OCI-M2 (cell line): ENCODE measurements around the gene RNF152.

Source experiments
- DNase-seq: peaks from one replicate; lab custom pipeline; 2025; ENCODE audit not compliant: unreplicated experiment; lab: John Stamatoyannopoulos, UW

RNF152 gene

DNA sequence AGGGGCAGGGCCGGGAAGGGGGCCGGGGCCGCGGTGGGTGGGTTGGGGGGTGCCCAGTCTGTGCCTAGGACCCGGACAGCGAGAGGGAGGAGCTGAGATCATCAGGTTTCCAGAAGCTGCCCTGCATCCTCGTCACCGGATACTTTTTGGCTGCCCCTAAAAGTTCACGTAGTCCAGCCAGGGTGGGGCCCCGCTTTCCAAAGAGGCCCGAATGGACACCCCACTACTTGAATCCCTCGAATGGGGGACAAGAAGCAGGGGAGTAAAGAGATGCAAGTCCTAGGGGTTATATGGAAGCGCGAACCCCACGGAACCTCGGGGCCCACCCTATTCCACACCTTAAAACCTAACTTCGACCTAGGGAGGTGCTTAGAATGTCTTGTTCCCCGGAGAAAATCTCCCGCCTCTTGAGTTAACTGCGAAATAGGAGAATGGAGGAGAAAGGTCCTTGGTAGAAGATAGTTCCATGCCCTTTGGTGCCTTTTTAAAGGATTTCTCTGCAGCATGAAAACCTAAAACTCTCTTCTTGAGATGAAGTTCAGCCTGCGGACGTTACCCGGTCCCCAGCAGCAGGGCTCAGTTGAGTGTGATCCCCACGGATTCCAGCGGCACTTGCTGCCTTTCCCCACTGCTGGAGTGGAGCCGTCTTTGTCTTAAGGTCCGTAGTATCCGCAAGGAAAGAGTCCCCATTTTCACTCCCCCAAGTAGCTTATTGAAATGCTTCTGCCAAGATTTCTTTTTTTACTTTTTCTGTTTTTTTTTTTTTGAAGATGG is 2.1 kb upstream of the RNF152 start:
- no peak for DNase-seq

DNA sequence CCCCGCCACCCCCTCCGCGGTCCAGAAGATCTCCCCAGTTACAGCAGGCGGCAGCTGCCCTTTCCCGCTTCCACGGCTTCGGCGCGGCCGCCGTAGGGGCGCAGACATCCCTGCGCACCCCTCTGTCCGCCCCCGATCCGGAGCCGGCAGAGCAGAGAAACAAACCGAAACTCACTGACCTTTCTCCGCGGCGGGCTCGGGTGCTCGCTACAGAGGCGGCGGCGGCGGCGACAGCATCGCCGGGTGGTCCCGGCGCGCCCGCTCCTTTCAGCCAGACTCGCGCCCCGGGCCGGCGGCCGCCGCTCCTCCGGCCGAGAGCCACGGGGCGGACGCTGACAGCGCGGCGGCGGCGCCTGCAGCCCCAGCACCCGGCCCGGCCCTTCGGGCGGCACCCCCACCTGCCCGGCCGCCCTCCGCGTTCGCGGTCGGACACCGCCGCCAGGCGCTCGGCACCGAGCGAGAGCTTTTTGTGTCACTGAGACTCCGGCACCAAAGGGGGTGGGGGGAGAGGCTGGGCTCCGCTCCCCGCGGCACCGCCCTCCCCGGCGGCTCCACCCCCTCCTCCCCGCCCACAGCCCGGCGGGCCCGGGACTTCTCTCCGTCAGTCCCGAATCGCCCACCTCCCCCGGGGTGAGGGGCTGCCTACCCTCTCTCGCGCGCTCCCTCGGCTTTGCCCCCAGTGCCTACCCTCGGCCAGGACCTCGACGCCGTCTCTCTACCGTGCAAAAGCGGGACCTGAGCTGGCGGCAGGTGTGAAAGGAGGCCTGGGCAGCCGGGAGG is 1.4 kb upstream of the RNF152 start:
- DNase-seq, result no peak

DNA sequence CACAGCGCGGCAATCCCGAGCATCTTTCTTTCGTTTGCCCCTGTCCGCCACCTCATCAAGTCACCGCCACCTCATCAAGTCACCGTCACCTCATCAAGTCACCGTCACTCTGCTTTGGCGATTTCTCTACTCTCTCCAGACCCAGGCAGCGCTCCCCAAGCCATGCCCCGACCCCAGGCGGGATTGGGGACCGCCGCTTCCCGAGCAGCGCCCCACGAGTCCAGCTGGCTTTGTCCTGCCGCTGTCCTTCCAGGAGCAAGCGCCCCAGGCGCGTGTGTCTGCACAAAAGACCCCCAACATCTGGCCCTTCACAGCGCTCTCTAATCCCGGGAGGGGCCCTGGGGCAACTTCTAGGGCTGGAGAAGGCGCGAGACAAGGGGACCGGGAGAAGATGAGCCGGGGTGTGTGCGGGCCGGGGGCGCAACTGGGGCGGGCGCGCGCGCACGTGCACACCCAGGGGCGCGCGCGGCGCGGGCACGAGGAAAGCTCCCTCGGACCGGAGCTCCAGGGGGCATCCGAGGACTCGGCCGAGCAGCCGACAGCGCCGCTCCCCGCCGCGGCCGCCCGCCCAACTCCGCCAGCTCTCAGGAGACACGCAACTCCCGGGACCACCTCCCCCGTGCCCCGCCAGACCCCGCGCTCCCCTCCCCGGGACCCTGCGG is 633 bp upstream of the RNF152 start:
- DNase-seq, result no peak

DNA sequence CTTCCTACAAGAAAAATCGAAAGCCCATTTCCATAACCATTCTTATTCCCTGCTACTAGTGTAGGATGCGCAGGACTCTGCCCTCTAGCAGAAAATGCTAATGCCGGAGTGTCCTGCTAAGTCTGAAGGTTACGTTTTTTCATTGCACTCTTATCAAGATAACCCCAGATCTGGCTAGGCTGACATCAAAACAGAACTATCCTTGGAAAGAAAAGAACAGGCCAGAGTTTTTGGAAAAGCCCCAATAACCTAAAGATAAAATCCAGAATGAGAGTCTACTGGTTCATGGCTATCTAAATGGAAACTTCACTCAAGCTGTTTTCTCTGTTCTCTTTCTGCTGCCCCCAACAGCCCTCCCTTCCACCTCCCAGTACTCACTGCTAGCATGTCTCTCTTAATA is 913 bp downstream of the RNF152 start:
- no peak for DNase-seq

DNA sequence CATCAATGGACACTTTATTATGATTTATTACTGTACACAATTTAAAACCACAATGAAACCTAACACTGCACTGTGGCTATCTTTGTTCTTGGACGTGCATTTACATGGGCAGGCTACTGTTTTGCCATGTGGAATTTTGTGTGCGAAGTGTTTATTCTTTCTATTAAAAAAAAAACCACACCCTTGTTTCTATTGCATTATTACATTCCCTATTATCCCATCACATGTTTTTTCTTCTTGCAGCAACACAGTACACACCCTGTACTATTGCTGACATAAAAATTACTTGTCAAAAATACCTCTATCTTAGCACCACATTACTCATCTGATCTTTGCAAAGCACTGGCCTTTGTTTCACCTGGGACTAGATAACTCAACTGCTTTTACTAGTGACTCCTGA is 1.5 kb downstream of the RNF152 start:
- DNase-seq, result no peak

DNA sequence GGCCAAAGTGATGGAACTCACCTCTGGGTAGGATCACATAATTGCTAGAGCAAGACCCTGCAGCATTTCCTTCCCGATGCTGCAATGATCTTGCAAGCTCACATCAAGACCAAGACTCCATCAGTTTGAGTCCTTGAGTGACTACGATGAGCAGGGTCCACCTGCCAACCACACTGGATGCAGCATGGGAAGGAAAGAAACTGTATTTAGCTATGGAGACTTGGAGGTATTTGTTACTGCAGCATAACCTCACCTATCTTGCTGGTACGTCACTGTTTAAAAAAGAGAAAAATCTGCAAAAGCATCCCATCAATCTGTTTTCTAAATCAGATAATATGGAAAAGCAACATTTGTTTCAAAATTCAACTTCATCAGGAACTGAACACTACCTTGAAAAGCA is 2.5 kb downstream of the RNF152 start:
- no peak for DNase-seq

DNA sequence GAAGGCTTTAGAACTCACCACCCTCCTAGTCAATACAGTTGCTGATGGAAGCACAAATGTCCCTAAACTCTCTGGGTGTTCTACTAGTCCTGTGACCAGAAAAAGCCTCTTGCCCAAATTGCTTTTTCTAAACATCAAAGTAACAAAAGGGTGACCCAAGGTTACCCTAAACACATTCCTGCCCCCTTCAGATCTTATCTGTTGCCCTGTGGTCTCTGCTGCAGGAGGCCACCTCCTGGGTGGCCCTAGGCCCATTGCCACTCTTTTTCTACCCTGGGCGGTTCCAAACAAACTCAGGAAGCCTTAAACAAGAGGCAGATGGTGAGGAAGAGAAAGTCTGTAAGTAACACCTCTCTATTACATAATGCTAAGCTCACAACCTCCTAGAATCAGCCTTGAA is 3.3 kb downstream of the RNF152 start:
- no peak for DNase-seq

DNA sequence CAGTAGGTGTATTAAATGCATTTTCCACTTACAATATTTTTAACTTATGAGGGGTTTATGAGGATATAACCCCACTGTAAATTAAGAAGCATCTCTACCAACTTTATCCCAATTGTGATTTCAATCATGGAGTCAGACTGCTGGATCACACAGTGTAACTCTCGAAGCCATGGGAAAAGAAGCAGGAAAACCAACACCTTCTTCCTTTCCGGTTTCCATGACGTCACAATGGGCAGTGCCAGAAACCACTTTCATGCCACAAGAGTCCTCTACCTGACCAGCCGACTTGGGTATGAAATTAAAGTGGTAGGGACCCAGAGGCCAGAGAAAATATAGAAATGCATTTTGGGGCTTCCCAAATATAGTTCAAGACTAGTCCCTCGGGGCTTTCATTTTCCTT is 4.2 kb downstream of the RNF152 start:
- DNase-seq, result no peak

DNA sequence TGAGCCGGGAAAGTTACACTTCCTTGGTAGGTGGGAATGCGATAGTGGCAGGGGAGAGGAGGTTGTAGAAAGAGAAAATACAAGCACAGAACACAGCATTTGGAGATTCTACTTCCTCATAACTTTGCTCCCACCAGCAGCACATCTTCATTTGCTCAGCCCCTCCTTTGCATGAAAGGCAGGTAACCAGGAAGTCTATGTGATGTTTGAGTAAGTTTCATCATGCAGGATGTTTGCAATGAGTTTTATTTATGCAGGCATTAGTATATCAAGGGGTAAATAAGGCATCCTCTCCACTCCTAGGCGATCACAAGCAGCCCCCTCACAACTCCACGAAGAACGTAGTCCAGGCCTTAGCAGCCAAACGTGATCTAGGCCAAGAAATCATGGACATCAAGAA is 5.0 kb downstream of the RNF152 start:
- DNase-seq, result no peak

DNA sequence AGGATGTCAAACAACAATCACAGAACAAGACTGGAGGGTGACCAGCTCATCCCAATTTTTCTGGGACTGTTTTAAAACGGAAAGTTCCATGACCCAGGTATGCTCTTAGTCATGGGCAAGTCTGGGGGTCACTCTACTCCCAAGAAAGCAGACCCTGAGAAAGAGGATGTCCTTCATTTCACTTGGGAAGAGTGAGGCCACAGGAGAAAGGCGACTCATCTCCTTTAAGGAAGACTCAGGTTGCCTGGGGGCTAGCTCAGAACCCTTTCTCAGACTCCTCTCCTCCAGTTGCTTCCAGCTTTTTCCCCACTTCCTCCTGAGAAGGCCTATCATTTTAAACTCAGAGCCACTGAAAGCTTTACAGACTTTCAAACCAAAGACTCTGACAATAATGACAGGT is 9.3 kb downstream of the RNF152 start:
- no peak for DNase-seq

DNA sequence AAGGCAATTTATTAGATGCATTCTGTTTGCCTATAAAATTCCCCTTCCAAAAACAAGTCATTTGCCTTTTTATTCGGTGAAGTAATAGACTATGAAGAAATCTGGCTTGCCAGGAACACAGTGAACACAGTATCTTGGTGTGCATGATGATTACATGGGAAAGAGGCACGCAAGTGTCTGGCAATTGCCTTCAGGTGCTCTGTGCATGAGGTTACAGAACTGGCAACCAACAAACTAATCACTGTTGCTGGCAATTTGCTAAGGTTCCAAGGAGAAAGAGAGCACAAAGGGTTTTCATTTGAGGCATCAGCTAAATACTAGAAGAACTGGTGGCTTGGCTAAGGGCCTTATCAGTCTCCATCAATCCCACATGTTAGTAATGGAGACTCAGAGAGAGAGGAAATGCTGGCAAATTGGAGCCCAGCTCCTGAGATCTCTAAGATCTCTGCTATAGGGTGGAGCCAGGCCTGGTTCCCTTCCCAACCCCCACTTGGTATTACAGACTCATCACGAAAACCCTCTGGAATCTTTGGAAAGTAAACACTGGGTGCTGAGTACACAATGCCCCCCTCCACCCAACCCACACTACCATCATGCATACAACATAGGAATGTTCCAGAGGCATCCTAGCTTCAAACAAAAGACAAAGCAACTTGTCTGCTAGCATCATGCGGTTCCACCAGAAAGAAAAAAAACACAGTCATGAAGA is 10.4 kb downstream of the RNF152 start:
- DNase-seq, result no peak

DNA sequence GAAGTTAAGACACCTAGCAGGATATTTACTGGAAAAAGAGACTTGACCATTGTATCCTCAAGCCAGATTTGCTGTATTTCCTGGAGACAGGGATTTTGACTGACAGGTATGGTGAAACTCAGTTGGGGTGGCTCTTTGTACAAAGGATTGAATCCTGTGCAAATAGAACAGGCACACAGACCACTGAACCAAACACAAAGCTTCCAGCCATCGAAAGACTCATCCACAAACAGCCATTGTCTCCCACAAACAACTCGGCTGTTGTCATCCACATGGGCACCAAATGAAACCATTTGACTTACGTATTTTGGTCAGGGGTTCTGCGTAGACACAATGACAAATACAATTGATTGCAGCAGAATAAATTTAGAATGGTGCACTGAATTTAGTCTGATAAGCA is 15.9 kb downstream of the RNF152 start:
- DNase-seq, result no peak

DNA sequence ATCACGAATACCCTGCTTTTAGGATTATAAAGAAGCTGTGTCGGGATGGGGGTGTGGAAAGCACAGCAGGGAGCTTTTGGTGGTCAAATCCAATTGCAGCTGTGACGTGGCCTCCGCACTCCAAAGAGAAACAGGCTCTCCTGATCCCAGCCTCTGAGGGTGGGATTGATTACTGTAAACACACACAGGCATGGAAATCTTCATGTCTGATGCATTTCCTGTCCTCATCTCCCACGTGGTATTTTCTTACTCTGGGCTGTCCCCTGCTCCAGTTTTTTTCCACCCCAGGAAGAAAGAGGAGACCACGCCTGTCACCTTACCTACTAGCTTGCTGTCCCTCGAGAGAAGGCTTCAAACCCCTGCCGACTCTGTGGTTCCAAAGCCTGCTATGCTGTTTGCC is 22.7 kb downstream of the RNF152 start:
- DNase-seq, result no peak

DNA sequence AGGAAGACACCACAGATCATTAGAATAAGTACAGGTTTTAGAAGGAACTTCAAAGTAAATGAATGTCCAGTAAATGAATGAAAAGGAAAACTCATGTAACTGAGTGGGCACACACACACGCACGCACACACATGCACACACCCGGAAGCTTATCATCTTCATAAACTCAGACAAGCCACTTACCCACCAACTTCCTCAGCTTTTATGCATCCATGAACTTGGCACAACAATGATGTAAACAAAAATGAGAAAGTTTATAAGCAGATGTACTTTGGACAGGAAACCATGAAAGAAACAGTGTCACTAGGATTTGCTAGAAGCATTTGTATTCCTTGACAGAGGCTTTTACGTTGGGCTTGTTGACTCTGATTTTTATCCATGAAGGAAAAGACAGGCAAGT is 23.2 kb downstream of the RNF152 start:
- no peak for DNase-seq

DNA sequence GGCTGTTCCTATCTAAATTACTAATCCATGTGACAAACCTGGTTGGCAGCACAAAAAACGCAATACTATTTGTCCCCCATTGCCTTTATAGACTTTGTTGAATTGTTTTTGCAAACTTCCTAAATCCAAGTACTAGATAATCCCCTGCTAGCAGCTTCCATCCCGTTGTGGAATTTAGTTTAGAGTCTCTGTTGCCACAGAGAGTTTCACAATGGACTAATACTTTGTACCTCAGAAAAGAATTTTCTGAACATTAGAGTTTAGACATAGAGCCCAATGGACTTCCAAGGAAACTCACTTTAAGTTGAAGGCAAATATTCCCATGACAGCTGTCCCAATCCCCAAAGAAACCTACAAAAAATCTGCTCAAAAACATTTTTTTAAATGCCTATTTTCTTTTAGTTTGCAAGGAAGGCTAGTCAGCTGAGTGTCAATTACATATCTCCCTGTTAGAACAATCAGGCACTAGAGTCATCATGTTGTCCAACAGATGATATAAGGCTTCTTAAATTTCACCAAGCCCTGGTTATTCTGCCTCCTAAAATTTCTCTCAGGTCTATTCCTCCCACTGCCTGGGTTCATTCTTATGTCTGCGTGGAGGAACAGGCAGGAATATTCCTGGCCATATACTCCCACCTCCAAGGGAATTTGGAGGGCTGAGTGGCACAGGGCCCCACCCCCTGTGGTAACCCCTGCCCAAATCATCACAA is 27.2 kb downstream of the RNF152 start:
- no peak for DNase-seq

DNA sequence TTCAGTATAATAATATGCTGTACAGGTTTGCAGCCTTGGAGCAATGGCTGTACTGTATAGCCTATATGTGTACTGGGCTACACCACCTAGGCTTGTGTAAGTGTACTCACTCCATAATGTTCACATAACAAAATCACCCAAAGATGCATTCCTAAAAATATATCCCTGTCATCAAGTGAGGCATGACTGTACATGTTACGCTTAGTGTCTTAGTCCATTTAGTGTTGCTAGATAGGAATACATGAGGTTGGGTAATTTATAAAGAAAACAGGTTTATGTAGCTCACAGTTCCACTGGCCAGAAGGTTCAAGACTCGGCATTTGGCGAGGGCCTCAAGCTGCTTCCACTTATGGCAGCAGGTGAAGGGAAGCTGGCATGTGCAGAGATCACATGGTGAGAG is 31.4 kb downstream of the RNF152 start:
- no peak for DNase-seq

DNA sequence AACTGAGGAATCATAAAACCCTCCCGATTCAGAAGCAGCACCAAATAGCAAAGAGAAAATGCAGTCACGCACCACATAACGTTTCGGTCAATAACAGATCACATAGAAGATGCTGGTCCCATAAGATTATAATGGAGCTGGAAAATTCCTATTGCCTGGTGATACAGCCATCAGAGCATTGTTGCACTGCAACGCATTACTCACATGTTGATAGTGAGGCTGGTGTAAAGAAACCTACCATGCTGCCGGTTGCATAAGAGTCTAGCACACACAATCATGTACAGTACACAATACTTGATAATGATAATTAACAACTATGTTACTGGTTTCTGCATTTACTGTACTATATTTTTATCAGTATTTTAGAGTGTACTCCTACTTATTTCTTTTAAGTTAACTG is 32.5 kb downstream of the RNF152 start:
- DNase-seq, result no peak

DNA sequence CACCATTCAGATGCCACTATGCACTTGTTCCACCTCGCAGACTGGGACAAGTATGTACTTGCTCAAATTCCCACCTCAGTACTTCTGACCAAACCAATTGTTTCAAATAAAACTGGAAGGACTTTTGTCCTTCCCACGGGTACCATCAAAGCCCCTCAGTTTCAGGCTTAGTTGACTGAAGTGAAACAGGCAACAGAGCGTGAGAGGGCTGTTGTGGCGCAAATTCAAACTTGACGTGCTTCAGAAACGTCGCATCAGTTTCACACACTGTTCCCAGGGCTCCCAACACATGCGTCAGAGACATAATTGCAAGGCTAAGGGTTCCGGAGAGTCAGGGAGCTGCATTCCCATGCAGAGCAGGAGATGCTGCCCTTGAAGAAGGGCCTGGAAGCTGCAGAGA is 33.7 kb downstream of the RNF152 start:
- DNase-seq, result no peak

DNA sequence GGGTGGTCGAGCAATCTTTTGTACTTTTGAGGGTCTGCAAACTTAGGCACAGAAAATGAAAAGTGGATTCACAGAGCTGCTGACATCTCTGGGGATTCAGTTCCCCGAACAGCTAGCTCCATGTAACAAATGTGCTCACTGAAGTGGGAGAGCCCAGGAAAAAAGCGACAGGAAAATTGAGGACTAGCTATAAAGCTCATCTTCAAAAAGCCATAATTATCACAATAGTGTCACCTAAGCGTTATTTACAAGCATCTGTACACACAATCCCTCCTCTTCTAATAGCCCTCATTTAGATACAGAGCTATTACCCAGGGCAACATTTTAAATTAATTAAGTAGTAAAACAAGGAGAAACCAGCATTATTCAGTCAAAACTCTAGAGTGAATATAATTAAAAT is 36.1 kb downstream of the RNF152 start:
- no peak for DNase-seq

DNA sequence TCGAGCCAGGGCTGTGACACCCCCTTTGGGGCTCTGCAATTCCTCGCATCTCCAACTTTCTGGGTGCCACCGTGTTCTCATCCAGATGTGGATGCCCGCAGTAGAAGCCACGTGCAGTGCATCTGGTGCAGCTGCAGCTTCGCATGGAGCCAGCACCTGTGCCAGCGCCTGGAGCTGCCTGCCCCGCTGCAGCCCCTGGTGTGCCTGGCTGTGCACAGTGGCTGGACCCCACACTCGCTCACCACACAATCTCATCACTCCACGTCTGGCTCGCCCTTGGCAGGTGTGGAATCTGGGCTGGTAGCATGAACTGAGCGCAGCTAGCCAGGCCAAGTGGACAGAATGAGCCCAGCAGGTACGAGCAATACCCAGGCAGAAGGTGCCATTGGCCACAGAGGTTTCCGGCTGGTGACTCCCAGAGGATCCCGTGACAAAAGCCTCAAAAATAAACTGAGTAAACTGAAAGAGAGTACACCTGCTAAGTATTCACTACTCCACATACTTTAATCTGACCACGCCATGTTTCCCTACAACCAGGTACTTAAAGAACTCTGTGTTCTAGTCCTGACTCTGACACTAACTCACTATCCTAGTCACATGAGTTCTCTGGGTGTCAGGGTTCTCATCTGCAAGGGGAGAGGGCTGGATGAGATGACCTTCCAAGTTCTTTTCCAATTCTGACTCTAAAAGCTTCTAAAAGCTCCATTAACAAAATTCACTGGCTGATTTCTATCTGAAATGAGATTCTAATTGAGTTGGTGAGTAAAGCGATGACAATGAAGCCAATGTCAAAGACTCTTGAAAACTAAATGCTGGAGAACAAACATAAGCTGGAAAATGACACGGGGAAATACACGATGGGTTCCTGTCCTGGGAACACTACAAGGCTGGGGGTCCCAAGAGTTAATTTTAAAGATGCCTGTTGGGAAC is 37.1 kb downstream of the RNF152 start:
- no peak for DNase-seq
